K562 (cell line): ENCODE results near the gene HNRNPDL. TPM values are rescaled to one million over a fixed set of nuclear protein-coding genes. Genes with fewer than 3 reads are reported as not detected.

Experiments used
- ATAC-seq: fragments of 200-7000 bp; cut with Tn5 transposase; 3 replicates; pipeline ENCODE4 v1.9.1; 2020; ENCODE audit warnings: moderate library complexity
- BruUV-seq: library from RNA; stranded (reverse); fragments of 400-500 nt; replicated peaks from 2 replicates; lab custom pipeline; 2021; lab: Mats Ljungman, UMichigan
- CTCF ChIA-PET: fragments of 300-600 bp; formaldehyde crosslinking; extraction: SDS; loops from one replicate; lab custom pipeline; 2021; ENCODE audit warnings: low intra/inter-chr PET ratio; lab: Yijun Ruan, JAX
- POLR2A ChIA-PET: fragments of 300-600, 350-650 bp; sonication (Branson Sonifier 250); formaldehyde crosslinking; extraction: SDS; loops from one replicate; lab custom pipeline; 2021; ENCODE audit warnings: antibody characterized with exemption, inconsistent platforms; lab: Yijun Ruan, JAX
- DNase-seq, 4 experiments: peaks; one replicate each; pipeline versions ENCODE4 v3.0.0 to v3.0.0-alpha.2; 2011 to 2018; ENCODE audit warnings: low spot score in 3 of 4, mixed read lengths in 3 of 4; ENCODE audit errors: extremely low read depth in 1 of 4
- FAIRE-seq: peaks from 2 replicates; lab custom pipeline; 2011; peaks lifted over from hg19 to GRCh38; lab: Jason Lieb, UNC
- H2AFZ ChIP-seq: 2 replicates; pipeline ENCODE4 v1.6.0; 2011; ENCODE audit warnings: low read depth, low read length, control low read depth, inconsistent platforms
- H3K27ac ChIP-seq: fragments of 200-600 bp; 3 replicates; pipeline ENCODE4 v1.8.0; 2011; ENCODE audit warnings: low read depth, mild to moderate bottlenecking, control low read depth, inconsistent platforms, low read length, moderate library complexity, mixed read lengths; ENCODE audit errors: extremely low read depth
- H3K27me3 ChIP-seq, 2 experiments: fragments of 300-600 bp in 1 of 2; 2 replicates in 1 of 2; 3 replicates in 1 of 2; pipeline versions ENCODE4 v1.6.0 to v1.8.0; 2011; ENCODE audit warnings: inconsistent platforms in 2 of 2, low read length in 2 of 2, mild to moderate bottlenecking in 1 of 2, mixed read lengths in 1 of 2, moderate library complexity in 1 of 2; ENCODE audit not compliant: control insufficient read depth in 2 of 2, insufficient read depth in 2 of 2
- H3K36me3 ChIP-seq: fragments of 300-600 bp; 3 replicates; pipeline ENCODE4 v1.8.0; 2011; ENCODE audit warnings: mild to moderate bottlenecking, low read length, inconsistent platforms; ENCODE audit not compliant: control insufficient read depth, insufficient read depth
- H3K4me1 ChIP-seq, 2 experiments: fragments of 200-600 bp in 1 of 2; replicated peaks in 1 of 2; 2 replicates in 1 of 2; 3 replicates in 1 of 2; pipeline versions ENCODE4 v1.5.1 to v1.8.0; 2011; ENCODE audit warnings: inconsistent platforms in 2 of 2, low read length in 2 of 2, mild to moderate bottlenecking in 1 of 2, mixed read lengths in 1 of 2, moderate library complexity in 1 of 2; ENCODE audit not compliant: control insufficient read depth in 2 of 2, insufficient read depth in 2 of 2
- H3K4me2 ChIP-seq: 2 replicates; pipeline ENCODE4 v1.6.1; 2011; ENCODE audit warnings: low read length, control low read depth, inconsistent platforms, mixed read lengths; ENCODE audit not compliant: insufficient read depth
- H3K4me3 ChIP-seq: fragments of 200-600 bp; sonication (generic), shearing (Covaris generic); 2 replicates; pipeline ENCODE4 v1.5.1; 2016; ENCODE audit warnings: control low read depth, inconsistent platforms
- H3K79me2 ChIP-seq: fragments of 200-600 bp; 3 replicates; pipeline ENCODE4 v1.8.0; 2011; ENCODE audit warnings: low read length, inconsistent platforms; ENCODE audit not compliant: control insufficient read depth, insufficient read depth
- H3K9ac ChIP-seq, 2 experiments: 2 replicates each; pipeline versions ENCODE4 v1.6.0 to v1.6.1; 2011; ENCODE audit warnings: low read depth in 2 of 2, low read length in 2 of 2, control low read depth in 1 of 2, inconsistent platforms in 1 of 2, mild to moderate bottlenecking in 1 of 2, mixed read lengths in 1 of 2; ENCODE audit not compliant: insufficient read depth in 1 of 2
- H3K9me1 ChIP-seq: one replicate; pipeline ENCODE4 v1.6.0; 2011; ENCODE audit warnings: inconsistent platforms, mild to moderate bottlenecking, low read length, moderate library complexity; ENCODE audit not compliant: control insufficient read depth, insufficient read depth
- H3K9me3 ChIP-seq: replicated peaks from 2 replicates; pipeline ENCODE4 v1.5.1; 2011; ENCODE audit warnings: low read depth, low read length, inconsistent platforms; ENCODE audit not compliant: control insufficient read depth, insufficient read depth
- H4K20me1 ChIP-seq: replicated peaks from 2 replicates; pipeline ENCODE4 v1.6.1; 2011; ENCODE audit warnings: low read length, inconsistent platforms, mixed read lengths; ENCODE audit not compliant: control insufficient read depth, insufficient read depth
- BRD9 ChIP-seq: fragments of 450-650 bp; IDR thresholded peaks from 2 replicates; pipeline ENCODE4 v1.6.1; 2018; ENCODE audit warnings: low read depth; ENCODE audit not compliant: partially characterized antibody
- CHD1 ChIP-seq: fragments of 200-600 bp; sonication (generic); IDR thresholded peaks from one replicate; pipeline ENCODE4 v1.6.1; 2012; ENCODE audit warnings: mild to moderate bottlenecking, moderate library complexity, low read length, inconsistent platforms
- HDAC8 ChIP-seq: fragments of 450-650 bp; IDR thresholded peaks from 2 replicates; pipeline ENCODE4 v1.6.1; 2016; ENCODE audit warnings: mild to moderate bottlenecking, missing genetic modification characterization, moderate library complexity, missing compliant biosample characterization
- NCOA1 ChIP-seq: fragments of 450-650 bp; IDR thresholded peaks from 2 replicates; pipeline ENCODE4 v1.6.1; 2016; ENCODE audit warnings: low read depth
- POLR2B ChIP-seq: fragments of 450-650 bp; IDR thresholded peaks from 2 replicates; pipeline ENCODE4 v1.6.1; 2018; ENCODE audit warnings: low read depth; ENCODE audit not compliant: partially characterized antibody
- POLR2H ChIP-seq: IDR thresholded peaks from 2 replicates; pipeline ENCODE4 v1.6.1; 2016; ENCODE audit warnings: missing genetic modification characterization, low read depth, mild to moderate bottlenecking, control low read depth, missing compliant biosample characterization, moderate library complexity
- POLR3G ChIP-seq: IDR thresholded peaks from 2 replicates; pipeline ENCODE4 v1.6.1; 2011; ENCODE audit not compliant: insufficient read length, insufficient replicate concordance; ENCODE audit errors: extremely low read depth
- RUNX1 ChIP-seq: sonication (generic); IDR thresholded peaks from 2 replicates; pipeline ENCODE4 v1.6.1; 2016; ENCODE audit warnings: antibody characterized with exemption, low read depth
- SRF ChIP-seq, 2 experiments: fragments of 250-450, 450-650 bp in 1 of 2; sonication (Bioruptor Pico) in 1 of 2; sonication (generic) in 1 of 2; formaldehyde crosslinking; IDR thresholded peaks; 2 replicates each; pipeline versions ENCODE4 v1.5.0 to v1.5.1; 2020 to 2022; ENCODE audit warnings: mild to moderate bottlenecking in 1 of 2, missing genetic modification reagents in 1 of 2
- TRIM24 ChIP-seq, 2 experiments: fragments of 450-650 bp; IDR thresholded peaks; 2 replicates each; pipeline ENCODE4 v1.6.1; 2016
- ZNF778 ChIP-seq: fragments of 450-650 bp; formaldehyde crosslinking; IDR thresholded peaks from 2 replicates; pipeline ENCODE4 v1.4.0; 2020; ENCODE audit warnings: mild to moderate bottlenecking, moderate library complexity
- WGBS: fragments of 100-300 bp; shearing (Covaris generic); methylation state at CpG from one replicate; pipeline ENCODE4 v1.1.6; 2016; ENCODE audit warnings: low coverage, mixed read lengths; ENCODE audit not compliant: insufficient coverage; ENCODE audit errors: missing lambda C conversion rate; 5-methylcytosine and 5-hydroxymethylcytosine counted together
- in situ Hi-C: fragments of 300-500 bp; cut with MboI; formaldehyde crosslinking; loops from 4 replicates; pipeline ENCODE4 v1.15.0; 2018; ENCODE audit warnings: inconsistent platforms, mixed read lengths
- intact Hi-C: fragments of 100-400 bp; cut with micrococcal nuclease; formaldehyde crosslinking; loops from 2 replicates; pipeline ENCODE4 v1.14.2; 2022
- polyA plus RNA-seq, 8 experiments: library from polyadenylated mRNA; depleted of rRNA in 4 of 8; stranded (reverse) in 5 of 8; unstranded in 3 of 8; fragments of >200 nt; fragmentation: Nextera tagmentation in 2 of 8; fragmentation: Illumina TruSeq in 1 of 8; extraction: Ambion mirVana in 2 of 8; extraction: Trizol in 1 of 8; gene quantifications; 2 replicates each; pipeline versions ENCODE4 v1.2.1 to v1.2.3, GENCODE V29; 2011 to 2014; ENCODE audit warnings: inconsistent platforms in 1 of 8, missing spikeins in 1 of 8
- total RNA-seq, 7 experiments: library from RNA; depleted of rRNA in 6 of 7; stranded (reverse); fragments of >200 nt in 6 of 7; fragmentation: Illumina TruSeq in 2 of 7; extraction: Trizol in 2 of 7; gene quantifications; 2 replicates each; pipeline versions ENCODE4 v1.2.1 to v1.2.3, GENCODE V29; 2011 to 2021; ENCODE audit warnings: low replicate concordance in 1 of 7
- TF ChIP-seq, protein P1 (sequence below), 2 experiments: fragments of 250-450 bp in 1 of 2; fragments of 450-650 bp in 1 of 2; sonication (Bioruptor Pico) in 1 of 2; IDR thresholded peaks; 2 replicates each; pipeline versions ENCODE4 v1.6.1 to v1.8.0; 2016 to 2021; ENCODE audit warnings: mild to moderate bottlenecking in 2 of 2, moderate library complexity in 2 of 2, missing compliant biosample characterization in 1 of 2, missing genetic modification characterization in 1 of 2
- TF ChIP-seq, protein P2 (sequence below): sonication (generic); formaldehyde crosslinking; IDR thresholded peaks from 2 replicates; pipeline ENCODE4 v1.8.0; 2023; ENCODE audit warnings: mild to moderate bottlenecking, missing genetic modification reagents

Gene HNRNPDL
- total and polyA plus RNA-seq, 9 of the 15 experiments (the other 6 are each of a cell fraction or from before 2014, with no cell fraction given), result 243 to 652 (median 351) TPM

DNA sequence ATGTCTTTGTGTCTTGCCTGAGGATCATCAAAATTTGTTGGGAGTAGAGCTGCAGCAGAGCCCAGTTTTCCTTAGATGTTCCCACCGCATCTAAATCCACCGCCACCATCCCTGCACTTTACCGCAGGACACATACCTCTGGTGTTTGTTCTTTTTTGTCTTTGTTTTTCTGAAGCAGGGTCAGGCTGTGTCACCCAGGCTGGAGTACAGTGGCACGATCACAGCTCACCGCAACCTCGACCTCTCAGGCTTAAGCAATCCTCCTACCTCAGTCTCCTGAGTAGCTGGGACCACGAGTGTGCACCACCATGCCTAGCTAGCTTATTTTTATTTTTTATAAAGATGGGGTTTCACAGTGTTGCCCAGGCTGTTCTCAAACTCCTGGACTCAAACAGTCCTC is 4.7 kb upstream of the HNRNPDL start:
- intact Hi-C loops (no loop called here), in situ Hi-C loops (no loop called here)
- DNase-seq (no peak), ATAC-seq (no peak), FAIRE-seq (no peak)
- Histone ChIP-seq H3K9me3 (0 out of 2 replicates have a peak, but pooled peaks cover 1% of the 10 kb centered on the region), H3K79me2 (peaks cover 96% of the 10 kb centered on the region), H3K9ac (no peak overlapping the region), H4K20me1 (peaks cover 5% of the 10 kb centered on the region; the same call in 1 of the 2 replicates), H3K4me2 (no peak overlapping the region), H3K4me3 (no peak overlapping the region), H3K27me3 (no peaks in the 10 kb centered on the region), H3K36me3 (peaks cover 40% of the 10 kb centered on the region; the same call in 2 of the 3 replicates), H3K4me1 (peaks cover 13 to 21% of the 10 kb centered on the region in 2 experiments; a peak in 4 of 5 replicates), H3K27ac (no peak overlapping the region), H2AFZ (no peak overlapping the region), H3K9me1 (no peaks in the 10 kb centered on the region)
- TF ChIP-seq HDAC8 (tag) (no peak), POLR2H (no peak), NCOA1 (no peak), SRF (CRISPR knock-in tag; IDR thresholded peaks at IDR 0.05) (no peak), TRIM24 (IDR thresholded peaks at IDR 0.05) (no peak), POLR2B (no peak), BRD9 (no peak), CHD1 (no peak), POLR3G (no peak), ZNF778 (no peak), RUNX1 (no peak)
- TF ChIP-seq, protein P1, sequence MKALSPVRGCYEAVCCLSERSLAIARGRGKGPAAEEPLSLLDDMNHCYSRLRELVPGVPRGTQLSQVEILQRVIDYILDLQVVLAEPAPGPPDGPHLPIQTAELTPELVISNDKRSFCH (CRISPR knock-in tag; IDR thresholded peaks at IDR 0.05), result no peak
- TF ChIP-seq, protein P1 (tag; IDR thresholded peaks at IDR 0.05), result no peak
- TF ChIP-seq, protein P2, sequence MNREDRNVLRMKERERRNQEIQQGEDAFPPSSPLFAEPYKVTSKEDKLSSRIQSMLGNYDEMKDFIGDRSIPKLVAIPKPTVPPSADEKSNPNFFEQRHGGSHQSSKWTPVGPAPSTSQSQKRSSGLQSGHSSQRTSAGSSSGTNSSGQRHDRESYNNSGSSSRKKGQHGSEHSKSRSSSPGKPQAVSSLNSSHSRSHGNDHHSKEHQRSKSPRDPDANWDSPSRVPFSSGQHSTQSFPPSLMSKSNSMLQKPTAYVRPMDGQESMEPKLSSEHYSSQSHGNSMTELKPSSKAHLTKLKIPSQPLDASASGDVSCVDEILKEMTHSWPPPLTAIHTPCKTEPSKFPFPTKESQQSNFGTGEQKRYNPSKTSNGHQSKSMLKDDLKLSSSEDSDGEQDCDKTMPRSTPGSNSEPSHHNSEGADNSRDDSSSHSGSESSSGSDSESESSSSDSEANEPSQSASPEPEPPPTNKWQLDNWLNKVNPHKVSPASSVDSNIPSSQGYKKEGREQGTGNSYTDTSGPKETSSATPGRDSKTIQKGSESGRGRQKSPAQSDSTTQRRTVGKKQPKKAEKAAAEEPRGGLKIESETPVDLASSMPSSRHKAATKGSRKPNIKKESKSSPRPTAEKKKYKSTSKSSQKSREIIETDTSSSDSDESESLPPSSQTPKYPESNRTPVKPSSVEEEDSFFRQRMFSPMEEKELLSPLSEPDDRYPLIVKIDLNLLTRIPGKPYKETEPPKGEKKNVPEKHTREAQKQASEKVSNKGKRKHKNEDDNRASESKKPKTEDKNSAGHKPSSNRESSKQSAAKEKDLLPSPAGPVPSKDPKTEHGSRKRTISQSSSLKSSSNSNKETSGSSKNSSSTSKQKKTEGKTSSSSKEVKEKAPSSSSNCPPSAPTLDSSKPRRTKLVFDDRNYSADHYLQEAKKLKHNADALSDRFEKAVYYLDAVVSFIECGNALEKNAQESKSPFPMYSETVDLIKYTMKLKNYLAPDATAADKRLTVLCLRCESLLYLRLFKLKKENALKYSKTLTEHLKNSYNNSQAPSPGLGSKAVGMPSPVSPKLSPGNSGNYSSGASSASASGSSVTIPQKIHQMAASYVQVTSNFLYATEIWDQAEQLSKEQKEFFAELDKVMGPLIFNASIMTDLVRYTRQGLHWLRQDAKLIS (CRISPR knock-in tag), result no peak
- CTCF ChIA-PET, result no interaction called here
- no TSS peak for BruUV-seq
- WGBS, result 88% methylated on average over 7 of the region's 7 CpGs
- POLR2A ChIA-PET, result interaction anchor here (1.6 kb wide), 1 partner anchor 10 kb away, joined by 5 read pairs; no protein-coding TSS in a partner anchor
